HG03457 (cell line): ENCODE data around the gene GNPDA2.
A peak's percentile ranks its signal among the peaks of the same experiment; 100 is the strongest.
"Not testable (repeated sequence)": the region's sequence is repeated elsewhere in the genome, so short reads cannot be mapped to it uniquely, and the experiment has no call there.

Experiments used
- ATAC-seq: cut with Tn5 transposase; IDR thresholded peaks from one replicate; pipeline ENCODE4 v1.9.1; 2021; ENCODE audit warnings: moderate number of reproducible peaks; ENCODE audit not compliant: unreplicated experiment

The GNPDA2 gene

GRCh38 chr4:44726038-44726871 lies at the start of gene GNPDA2:
TSS of gene GNPDA2 (minus strand) at chr4:44726556. CDS start at chr4:44722207, 4,349 bp downstream.
- peak; percentile 94 for ATAC-seq

- no peak for ATAC-seq
Measured at GRCh38 chr4:44772340-44772739, 46.0 kb upstream of the GNPDA2 start.

GRCh38 chr4:44771789-44772188 lies 45.4 kb upstream of the GNPDA2 start:
- ATAC-seq: no peak

- ATAC-seq: no peak
Measured at GRCh38 chr4:44766453-44766852, 40.1 kb upstream of the GNPDA2 start.

GRCh38 chr4:44765116-44765515 lies 38.8 kb upstream of the GNPDA2 start:
- no peak for ATAC-seq

GRCh38 chr4:44761306-44761705 lies 35.0 kb upstream of the GNPDA2 start:
- no peak for ATAC-seq

GRCh38 chr4:44760142-44760898 lies 34.0 kb upstream of the GNPDA2 start:
- ATAC-seq: peak; percentile 63

- ATAC-seq: no peak
Measured at GRCh38 chr4:44756559-44756958, 30.2 kb upstream of the GNPDA2 start.

GRCh38 chr4:44740201-44740600 lies 13.8 kb upstream of the GNPDA2 start:
- ATAC-seq: no peak

- no peak for ATAC-seq
Measured at GRCh38 chr4:44738615-44739014, 12.3 kb upstream of the GNPDA2 start.

GRCh38 chr4:44736900-44737299 lies 10.5 kb upstream of the GNPDA2 start:
- no peak for ATAC-seq

- ATAC-seq: not testable (repeated sequence)
Measured at GRCh38 chr4:44728694-44729093, 2.3 kb upstream of the GNPDA2 start.

GRCh38 chr4:44727471-44727870 lies 1.1 kb upstream of the GNPDA2 start:
- no peak for ATAC-seq

- ATAC-seq: no peak
Measured at GRCh38 chr4:44725726-44726037, 674 bp downstream of the GNPDA2 start.

GRCh38 chr4:44725166-44725565 lies 1.2 kb downstream of the GNPDA2 start:
- ATAC-seq: no peak

GRCh38 chr4:44722001-44722400 lies 4.4 kb downstream of the GNPDA2 start:
- no peak for ATAC-seq

- ATAC-seq: no peak
Measured at GRCh38 chr4:44720371-44720770, 6.0 kb downstream of the GNPDA2 start.

- ATAC-seq: no peak
Measured at GRCh38 chr4:44716597-44716996, 9.8 kb downstream of the GNPDA2 start.

GRCh38 chr4:44713125-44713524 lies 13.2 kb downstream of the GNPDA2 start:
- ATAC-seq: no peak

- no peak for ATAC-seq
Measured at GRCh38 chr4:44704673-44705072, 21.7 kb downstream of the GNPDA2 start.

GRCh38 chr4:44701037-44701436 lies 25.3 kb downstream of the GNPDA2 start:
- no peak for ATAC-seq

GRCh38 chr4:44700427-44700826 lies 25.9 kb downstream of the GNPDA2 start:
- no peak for ATAC-seq
